GM12878 (cell line): Measurements from ENCODE around the gene ADGRG2. TPM values are rescaled to one million over a fixed set of nuclear protein-coding genes. Genes with fewer than 3 reads are reported as not detected.

Experiments used
- ATAC-seq: fragments of 200-7000 bp; cut with Tn5 transposase; 3 replicates; pipeline ENCODE4 v1.9.1; 2020; ENCODE audit warnings: mild to moderate bottlenecking, moderate library complexity
- BruUV-seq: library from RNA; stranded (reverse); fragments of 400-500 nt; replicated peaks from 2 replicates; lab custom pipeline; 2021; lab: Mats Ljungman, UMichigan
- CTCF ChIA-PET: fragments of 300-600 bp; sonication (Branson Sonifier 250); formaldehyde crosslinking; extraction: SDS; loops from one replicate; lab custom pipeline; 2021; ENCODE audit warnings: inconsistent platforms; lab: Yijun Ruan, JAX
- POLR2A ChIA-PET: fragments of 350-600 bp; formaldehyde crosslinking; extraction: SDS; loops from one replicate; lab custom pipeline; 2021; ENCODE audit warnings: inconsistent platforms; lab: Charles Lee
- RAD21 ChIA-PET: fragments of 300-600 bp; sonication (Branson Sonifier 250); formaldehyde crosslinking; loops from one replicate; lab custom pipeline; 2023; ENCODE audit warnings: antibody characterized with exemption; ENCODE audit not compliant: unreplicated experiment; lab: Charles Lee
- SMC1A ChIA-PET: fragments of 300-600 bp; sonication (Branson Sonifier 250); formaldehyde crosslinking; loops from one replicate; lab custom pipeline; 2023; ENCODE audit not compliant: unreplicated experiment, uncharacterized antibody; lab: Charles Lee
- DNase-seq: peaks from one replicate; pipeline ENCODE4 v3.0.0-alpha.2; 2011; ENCODE audit warnings: low read depth, low spot score
- FAIRE-seq: peaks from 3 replicates; lab custom pipeline; 2011; peaks lifted over from hg19 to GRCh38; lab: Jason Lieb, UNC
- H2AFZ ChIP-seq: 2 replicates; pipeline ENCODE4 v1.6.0; 2011; ENCODE audit warnings: low read depth, low read length, control low read depth; ENCODE audit not compliant: control insufficient read depth
- H3K27ac ChIP-seq: 2 replicates; pipeline ENCODE4 v1.5.1; 2011; ENCODE audit warnings: control low read depth; ENCODE audit not compliant: control insufficient read depth, insufficient read depth
- H3K27me3 ChIP-seq, 2 experiments: replicated peaks in 1 of 2; 2 replicates each; pipeline versions ENCODE4 v1.6.0 to v1.6.1; 2011; ENCODE audit warnings: low read length in 1 of 2; ENCODE audit not compliant: control insufficient read depth in 2 of 2, insufficient read depth in 2 of 2
- H3K36me3 ChIP-seq, 2 experiments: 2 replicates each; pipeline ENCODE4 v1.5.1; 2011; ENCODE audit warnings: low read length in 1 of 2; ENCODE audit not compliant: control insufficient read depth in 2 of 2, insufficient read depth in 2 of 2
- H3K4me1 ChIP-seq: 2 replicates; pipeline ENCODE4 v1.6.1; 2011; ENCODE audit warnings: mild to moderate bottlenecking, low read length, moderate library complexity, mixed read lengths; ENCODE audit not compliant: control insufficient read depth, insufficient read depth
- H3K4me2 ChIP-seq: 2 replicates; pipeline ENCODE4 v1.6.0; 2011; ENCODE audit warnings: control low read depth; ENCODE audit not compliant: control insufficient read depth, insufficient read depth
- H3K4me3 ChIP-seq: fragments of 200-600 bp; sonication (generic); 2 replicates; pipeline ENCODE4 v1.5.1; 2016
- H3K79me2 ChIP-seq: 2 replicates; pipeline ENCODE4 v1.6.0; 2011; ENCODE audit warnings: low read length; ENCODE audit not compliant: control insufficient read depth, insufficient read depth
- H3K9ac ChIP-seq: 2 replicates; pipeline ENCODE4 v1.8.0; 2011; ENCODE audit warnings: low read length, control low read depth, mixed read lengths; ENCODE audit not compliant: control insufficient read depth, insufficient read depth
- H3K9me3 ChIP-seq: replicated peaks from 3 replicates; pipeline ENCODE4 v1.5.1; 2011; ENCODE audit warnings: mild to moderate bottlenecking, low read length; ENCODE audit not compliant: control insufficient read depth, insufficient read depth
- H4K20me1 ChIP-seq: 2 replicates; pipeline ENCODE4 v1.6.0; 2011; ENCODE audit not compliant: control insufficient read depth, insufficient read depth
- CBX5 ChIP-seq: sonication (generic); IDR thresholded peaks from 2 replicates; pipeline ENCODE4 v1.6.1; 2016; ENCODE audit warnings: low read depth, moderate library complexity, mild to moderate bottlenecking, inconsistent platforms
- CHD2 ChIP-seq: IDR thresholded peaks from 2 replicates; pipeline ENCODE4 v1.6.1; 2011; ENCODE audit warnings: low read depth, low read length, improper control_type of control experiment, borderline replicate concordance
- E2F4 ChIP-seq: IDR thresholded peaks from 2 replicates; pipeline ENCODE4 v1.6.1; 2012; ENCODE audit warnings: low read depth, low read length, improper control_type of control experiment
- EP300 ChIP-seq, 2 experiments: fragments of 150-350 bp in 1 of 2; IDR thresholded peaks; 2 replicates each; pipeline ENCODE4 v1.6.1; 2011 to 2012; ENCODE audit warnings: low read depth in 2 of 2, low read length in 2 of 2, borderline replicate concordance in 1 of 2, improper control_type of control experiment in 1 of 2, inconsistent platforms in 1 of 2; ENCODE audit not compliant: control insufficient read depth in 1 of 2
- KAT2A ChIP-seq: conservative IDR thresholded peaks from 2 replicates; pipeline ENCODE4 v1.6.1; 2011; ENCODE audit warnings: low read depth, low read length; ENCODE audit not compliant: control insufficient read depth
- MYB ChIP-seq: fragments of 150-350 bp; IDR thresholded peaks from 2 replicates; pipeline ENCODE4 v1.6.1; 2014; ENCODE audit warnings: mild to moderate bottlenecking, low read depth, low read length, borderline replicate concordance
- NR2C1 ChIP-seq: fragments of 450-650 bp; IDR thresholded peaks from 2 replicates; pipeline ENCODE4 v1.6.1; 2017; ENCODE audit warnings: antibody characterized with exemption, mild to moderate bottlenecking, moderate library complexity
- NR2F1 ChIP-seq: fragments of 450-650 bp; conservative IDR thresholded peaks from 2 replicates; pipeline ENCODE4 v1.6.1; 2017; ENCODE audit warnings: mild to moderate bottlenecking
- PAX8 ChIP-seq: fragments of 450-650 bp; IDR thresholded peaks from 2 replicates; pipeline ENCODE4 v1.6.1; 2017; ENCODE audit warnings: mild to moderate bottlenecking, moderate library complexity
- RB1 ChIP-seq: fragments of 450-650 bp; formaldehyde crosslinking; IDR thresholded peaks from 2 replicates; pipeline ENCODE4 v1.6.1; 2017; ENCODE audit warnings: mild to moderate bottlenecking, borderline replicate concordance
- RBBP5 ChIP-seq: fragments of 200-600 bp; sonication (generic); conservative IDR thresholded peaks from 2 replicates; pipeline ENCODE4 v1.6.1; 2016
- RCOR1 ChIP-seq: conservative IDR thresholded peaks from 2 replicates; pipeline ENCODE4 v1.6.1; 2012; ENCODE audit warnings: low read depth, low read length, improper control_type of control experiment
- SRF ChIP-seq, 2 experiments: IDR thresholded peaks; 2 replicates each; pipeline ENCODE4 v1.6.1; 2011; ENCODE audit warnings: low read depth in 2 of 2, low read length in 2 of 2, mild to moderate bottlenecking in 1 of 2, moderate library complexity in 1 of 2
- TBL1XR1 ChIP-seq: IDR thresholded peaks from 2 replicates; pipeline ENCODE4 v1.6.1; 2012; ENCODE audit warnings: low read depth, low read length, improper control_type of control experiment
- TCF3 ChIP-seq: IDR thresholded peaks from 2 replicates; pipeline ENCODE4 v1.6.1; 2012; ENCODE audit warnings: low read depth, mild to moderate bottlenecking, low read length, borderline replicate concordance; ENCODE audit not compliant: insufficient read depth
- WRNIP1 ChIP-seq: IDR thresholded peaks from 2 replicates; pipeline ENCODE4 v1.6.1; 2011; ENCODE audit warnings: low read depth, low read length, improper control_type of control experiment, borderline replicate concordance
- ZBED1 ChIP-seq: IDR thresholded peaks from 2 replicates; pipeline ENCODE4 v1.6.1; 2016; ENCODE audit warnings: borderline replicate concordance
- ZNF24 ChIP-seq: fragments of 450-650 bp; IDR thresholded peaks from 2 replicates; pipeline ENCODE4 v1.6.1; 2017; ENCODE audit warnings: antibody characterized with exemption, mild to moderate bottlenecking
- ZNF592 ChIP-seq: fragments of 450-650 bp; IDR thresholded peaks from 2 replicates; pipeline ENCODE4 v1.6.1; 2017; ENCODE audit warnings: mild to moderate bottlenecking, moderate library complexity
- ZZZ3 ChIP-seq: IDR thresholded peaks from 2 replicates; pipeline ENCODE4 v1.6.1; 2011; ENCODE audit warnings: low read depth; ENCODE audit not compliant: control insufficient read depth, insufficient read length
- WGBS: methylation state at CpG from one replicate; pipeline ENCODE4 v1.1.6; 2016; ENCODE audit warnings: low lambda C conversion rate; ENCODE audit not compliant: insufficient replicate concordance, insufficient coverage; ENCODE audit errors: missing lambda C conversion rate; 5-methylcytosine and 5-hydroxymethylcytosine counted together
- in situ Hi-C: fragments of 300-500 bp; cut with MboI; formaldehyde crosslinking; loops from 9 replicates; pipeline ENCODE4 v1.14.3; 2018; ENCODE audit warnings: mixed read lengths
- intact Hi-C: fragments of 100-400 bp; cut with micrococcal nuclease; formaldehyde crosslinking; loops from one replicate; pipeline ENCODE4 v1.14.2; 2022; ENCODE audit not compliant: unreplicated experiment
- polyA plus RNA-seq, 11 experiments: library from polyadenylated mRNA; depleted of rRNA in 4 of 11; unstranded in 6 of 11; stranded (reverse) in 5 of 11; fragments of >200 nt; fragmentation: Nextera tagmentation in 4 of 11; fragmentation: Illumina TruSeq in 1 of 11; extraction: Ambion mirVana in 4 of 11; extraction: Trizol in 1 of 11; gene quantifications; 1 replicate in 1 of 11; 2 replicates in 10 of 11; pipeline versions ENCODE4 v1.2.1 to v1.2.3, GENCODE V29; 2011 to 2016; ENCODE audit warnings: inconsistent platforms in 2 of 11, missing spikeins in 2 of 11, low read depth in 1 of 11
- total RNA-seq, 4 experiments: library from RNA; depleted of rRNA in 3 of 4; stranded (reverse); fragments of >200 nt in 3 of 4; fragmentation: Illumina TruSeq in 1 of 4; extraction: Trizol in 1 of 4; gene quantifications; 2 replicates each; pipeline versions ENCODE4 v1.2.1 to v1.2.3, GENCODE V29; 2013 to 2021

Gene ADGRG2
- total and polyA plus RNA-seq, 10 of the 15 experiments (the other 5 are each of a cell fraction or from before 2014, with no cell fraction given): 0.02 to 0.29 (median 0.05) TPM; not detected in 5

GRCh38 chrX:18956303-18957032 lies 165.8 kb downstream of the ADGRG2 start (continued):
- TF ChIP-seq ZNF592: no peak
- no peak for TF ChIP-seq NR2C1
- no peak for TF ChIP-seq KAT2A
- TF ChIP-seq NR2F1: no peak

- FAIRE-seq (no peak), DNase-seq (no peak), ATAC-seq (no peak)
- H3K4me3 ChIP-seq: no peak overlapping the region
- intact Hi-C loops: no loop called here
- ChIA-PET SMC1A (interaction anchor here (0.7 kb wide), 1 partner anchor 8 kb away, joined by 3 read pairs; no protein-coding TSS in a partner anchor), CTCF (no interaction called here), POLR2A (no interaction called here), RAD21 (no interaction called here)
- H3K9ac ChIP-seq: no peak overlapping the region
- in situ Hi-C loops: no loop called here
- no peaks in the 10 kb centered on the region for H3K27me3 ChIP-seq
- H3K4me2 ChIP-seq: no peak overlapping the region
- H3K27ac ChIP-seq: no peak overlapping the region
- H3K9me3 ChIP-seq: no peaks in the 10 kb centered on the region
- no peak overlapping the region for H2AFZ ChIP-seq
- H3K36me3 ChIP-seq: no peaks in the 10 kb centered on the region
- H3K79me2 ChIP-seq: no peaks in the 10 kb centered on the region
- no peaks in the 10 kb centered on the region; the same call in 1 of the 2 replicates for H4K20me1 ChIP-seq
- BruUV-seq: no TSS peak
- no peaks in the 10 kb centered on the region for H3K4me1 ChIP-seq
- WGBS: 84% methylated on average over 4 of the region's 4 CpGs
- TF ChIP-seq ZZZ3 (no peak), CBX5 (no peak), RBBP5 (no peak), WRNIP1 (no peak), E2F4 (no peak), TCF3 (no peak), CHD2 (no peak), RCOR1 (no peak), SRF (IDR thresholded peaks at IDR 0.05; ENCODE audit: low read depth in 2 of 2, low read length in 2 of 2) (no peak), PAX8 (no peak), MYB (no peak), EP300 (IDR thresholded peaks at IDR 0.05; ENCODE audit: borderline replicate concordance in 1 of 2, control insufficient read depth in 1 of 2, low read depth in 2 of 2, low read length in 2 of 2) (no peak), ZNF24 (no peak), RB1 (no peak), TBL1XR1 (no peak), ZBED1 (no peak)
Measured at GRCh38 chrX:18955676-18956075, 166.6 kb downstream of the ADGRG2 start.
